NCI-H226 (cell line): ENCODE results near the gene PLXNA1.

Experiments used
- DNase-seq: peaks from one replicate; pipeline ENCODE4 v3.0.0-alpha.2; 2015

PLXNA1 gene

GRCh38 chr3:126989316-126990023, 6.6 kb downstream of the PLXNA1 start:
- DNase-seq, result no peak

GRCh38 chr3:126990024-126990700, 7.2 kb downstream of the PLXNA1 start:
- no peak for DNase-seq

DNA sequence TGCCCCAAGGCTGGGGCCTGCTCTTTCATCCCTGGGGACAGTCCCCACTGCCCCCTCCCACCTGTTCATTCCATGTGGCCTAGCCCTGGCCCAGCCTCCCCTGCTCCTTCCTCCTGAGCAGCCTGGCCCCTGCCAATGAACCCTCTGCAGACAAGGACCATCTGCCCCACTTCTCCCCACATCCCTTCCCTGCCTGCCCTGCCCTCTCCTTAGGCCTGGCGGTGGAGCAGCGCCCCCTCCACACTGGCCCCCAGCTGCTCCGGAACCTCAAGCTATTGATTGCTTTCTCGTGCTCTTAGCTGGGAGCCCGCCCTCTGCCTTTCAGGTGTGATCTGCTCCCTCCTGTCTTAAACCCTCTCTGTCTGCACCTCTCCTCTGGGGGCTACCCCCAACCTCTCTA, 8.0 kb downstream of the PLXNA1 start:
- DNase-seq, result no peak

DNA sequence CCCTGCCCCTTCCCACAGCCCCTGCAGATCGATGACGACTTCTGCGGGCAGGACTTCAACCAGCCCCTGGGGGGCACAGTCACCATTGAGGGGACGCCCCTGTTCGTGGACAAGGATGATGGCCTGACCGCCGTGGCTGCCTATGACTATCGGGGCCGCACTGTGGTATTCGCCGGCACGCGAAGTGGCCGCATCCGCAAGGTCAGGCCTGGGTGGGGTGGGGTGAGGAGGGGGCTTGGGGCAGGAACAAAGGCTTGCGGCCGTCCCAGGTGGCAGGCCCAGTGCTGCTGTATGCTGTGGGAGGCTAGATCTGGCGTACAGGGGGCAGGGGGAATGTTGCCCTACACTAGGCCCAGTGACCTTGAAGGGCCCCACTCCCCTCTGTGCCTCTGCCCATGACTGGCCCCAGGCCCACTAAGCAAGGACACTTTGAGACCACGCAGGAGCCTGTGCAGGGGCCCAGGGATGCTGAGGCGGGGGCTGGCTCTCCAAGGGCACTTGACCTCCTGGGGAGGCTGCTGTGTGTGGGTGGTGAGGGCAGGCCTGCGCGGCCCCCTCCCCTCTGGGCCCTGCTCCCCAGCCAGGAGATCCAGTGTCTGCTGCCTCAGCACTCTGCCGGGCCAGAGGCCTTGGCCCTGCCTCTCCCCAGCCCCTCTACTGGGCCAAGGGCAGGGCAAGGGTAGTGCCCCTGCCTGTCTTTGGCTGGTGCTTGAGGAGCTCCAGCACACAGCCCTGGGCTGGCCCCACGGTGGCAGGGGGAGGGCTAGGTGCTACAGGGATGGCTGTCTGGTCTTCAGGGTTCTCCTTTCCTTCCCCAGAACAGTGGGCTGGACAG, 8.7 kb downstream of the PLXNA1 start:
- DNase-seq, result no peak

DNA sequence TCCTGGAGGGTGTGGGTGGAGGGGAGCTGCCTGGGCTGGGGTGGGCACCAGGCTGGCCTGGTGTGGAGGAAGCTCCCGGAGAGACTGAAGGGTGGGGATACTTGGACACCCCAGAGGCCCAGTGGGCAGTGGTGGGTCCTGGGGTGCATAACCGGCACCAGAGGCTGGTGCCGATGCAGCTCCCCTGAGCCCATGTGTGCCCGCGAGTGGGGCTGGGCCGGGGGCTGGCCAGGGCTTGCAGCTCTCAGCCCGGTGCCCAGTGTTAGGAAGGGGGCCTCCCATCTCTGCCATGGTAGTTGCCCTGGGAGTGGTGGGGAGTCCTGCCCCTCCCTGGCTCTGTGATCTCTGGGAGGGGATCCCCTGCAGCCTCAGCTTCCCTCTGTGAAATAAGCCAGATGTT, 9.3 kb downstream of the PLXNA1 start:
- DNase-seq, result no peak

DNA sequence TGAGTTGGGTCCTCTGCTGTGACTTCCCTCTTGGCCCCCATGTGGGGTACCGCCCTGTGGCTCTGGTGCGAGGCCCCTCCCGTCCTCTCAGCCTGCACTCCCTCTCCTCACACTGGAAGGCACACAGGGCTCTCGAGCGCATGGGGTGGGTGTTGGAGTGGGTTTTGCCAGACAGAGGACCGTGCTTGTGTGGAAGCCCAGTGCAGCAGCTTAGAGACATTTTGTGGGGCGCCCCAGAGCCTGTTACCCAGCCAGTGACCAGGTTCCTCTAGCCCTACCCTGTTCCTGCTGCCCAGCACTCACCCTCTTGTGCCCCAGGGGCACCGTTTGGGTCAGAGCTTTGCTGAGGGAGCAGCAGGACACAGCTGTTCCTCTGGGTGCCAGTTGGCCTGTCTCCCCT, 9.9 kb downstream of the PLXNA1 start:
- DNase-seq, result no peak

- DNase-seq, result no peak
These were observed 10.5 kb downstream of the PLXNA1 start for GRCh38 chr3:126993436-126993835.

DNA sequence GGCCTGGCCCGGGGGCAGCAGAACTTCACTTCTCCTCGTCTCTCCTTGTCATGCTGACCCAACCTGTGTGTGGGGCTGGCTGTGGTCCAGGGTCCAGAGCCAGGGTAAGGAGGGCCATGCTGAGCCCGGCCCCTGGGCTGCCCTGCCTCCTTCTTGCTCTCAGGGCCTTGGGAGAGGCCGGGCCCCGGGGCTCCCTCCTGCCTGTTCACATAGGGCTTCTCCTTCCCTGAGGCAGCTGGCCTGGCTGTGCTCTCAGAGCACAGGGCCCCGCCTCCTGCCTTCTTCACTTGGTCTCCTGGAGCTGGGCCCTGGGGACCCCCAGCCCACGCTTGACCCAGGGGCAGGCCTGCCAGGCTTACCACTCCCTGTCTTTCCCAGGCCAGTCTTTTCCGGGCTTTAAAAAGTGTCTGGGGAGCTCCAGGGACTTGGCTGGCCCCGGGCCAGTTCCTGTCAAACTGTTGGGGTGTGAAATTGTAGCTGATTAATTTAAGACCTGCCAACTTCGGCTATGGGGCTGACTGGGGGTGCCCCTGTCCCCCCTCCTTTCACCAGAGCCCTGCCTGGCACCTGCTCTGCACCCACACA, 11.8 kb downstream of the PLXNA1 start:
- no peak for DNase-seq

- DNase-seq, result no peak
These were observed 12.4 kb downstream of the PLXNA1 start for GRCh38 chr3:126995254-126995780.

DNA sequence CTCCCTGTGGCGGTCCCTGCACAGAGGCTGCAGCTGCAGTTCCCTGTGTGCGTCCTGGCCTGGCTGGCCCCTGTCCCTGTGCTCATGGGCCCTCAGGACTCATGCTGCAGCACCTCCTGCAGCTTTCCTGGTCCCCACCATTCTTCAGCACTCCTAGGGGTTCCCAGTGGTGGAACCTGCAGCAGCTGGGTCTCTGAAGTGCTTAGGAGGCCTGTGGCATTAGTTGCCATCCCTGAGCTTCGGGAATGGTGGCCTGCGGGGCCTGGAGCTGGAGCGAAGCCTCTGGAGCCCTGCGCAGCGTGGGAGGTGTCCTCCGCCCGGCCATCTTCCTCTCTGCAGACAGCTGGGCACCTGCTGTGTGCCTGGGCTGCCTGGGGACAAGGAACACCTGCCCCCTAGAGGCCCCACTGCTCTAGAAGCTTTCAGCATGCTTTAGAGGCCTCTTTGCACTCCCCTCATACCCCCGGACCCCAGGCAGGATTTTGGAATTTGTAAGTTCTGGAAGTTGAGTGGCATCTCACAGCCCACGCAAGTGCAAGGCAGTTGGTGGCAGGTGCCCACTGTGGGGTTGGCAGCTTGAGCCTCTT, 13.1 kb downstream of the PLXNA1 start:
- DNase-seq, result no peak

DNA sequence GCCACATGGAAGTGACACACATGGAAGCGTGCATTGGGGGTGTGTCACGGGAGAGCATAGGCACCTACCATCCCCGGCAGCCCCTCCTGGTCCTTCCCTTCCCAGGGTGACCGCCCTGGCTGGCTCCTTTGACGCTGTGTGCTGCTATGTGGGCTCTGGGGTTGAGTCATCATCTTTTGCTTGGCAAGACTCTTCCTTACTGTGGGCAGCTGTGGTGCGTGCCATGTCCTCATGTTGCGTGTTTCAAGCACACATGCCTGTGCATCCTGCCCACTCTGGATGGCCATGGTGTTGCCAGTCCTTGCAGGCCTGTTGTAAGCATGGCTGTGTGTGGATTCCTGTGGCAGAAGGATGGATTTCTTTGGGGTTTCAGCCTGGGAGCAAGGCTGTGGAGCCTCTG, 14.0 kb downstream of the PLXNA1 start:
- DNase-seq, result no peak

DNA sequence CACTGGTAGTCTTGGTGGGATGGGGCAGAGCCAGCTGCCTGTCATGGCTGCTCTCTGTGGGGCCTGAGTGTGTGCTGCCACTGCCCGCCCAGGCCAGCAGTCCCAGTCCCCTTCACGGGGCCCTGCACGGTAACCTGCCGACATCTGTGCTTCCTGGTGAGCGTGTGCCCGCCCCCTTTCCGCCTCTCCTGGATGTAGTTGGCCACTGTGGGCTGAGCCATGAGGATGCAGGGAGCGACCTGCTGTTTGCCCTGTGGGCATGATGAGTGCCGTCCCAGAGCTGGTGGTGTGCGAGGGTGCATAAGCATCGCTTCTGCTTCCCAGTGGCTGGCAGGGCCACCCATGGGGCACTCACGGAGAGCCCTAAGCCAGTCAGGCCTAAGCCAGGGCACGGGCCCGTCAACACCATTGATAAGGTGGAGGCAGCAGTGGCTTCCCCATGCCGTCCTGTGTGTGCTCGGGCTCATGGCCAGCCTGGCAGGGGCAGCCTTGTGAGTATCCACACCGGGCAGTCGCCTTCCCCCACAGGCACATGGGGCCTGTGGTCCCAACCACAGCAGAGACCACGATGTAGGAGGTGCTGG, 14.6 kb downstream of the PLXNA1 start:
- DNase-seq, result no peak

GRCh38 chr3:126998320-126998719, 15.4 kb downstream of the PLXNA1 start:
- no peak for DNase-seq

- no peak for DNase-seq
These were observed 15.8 kb downstream of the PLXNA1 start for GRCh38 chr3:126998728-126999127.

DNA sequence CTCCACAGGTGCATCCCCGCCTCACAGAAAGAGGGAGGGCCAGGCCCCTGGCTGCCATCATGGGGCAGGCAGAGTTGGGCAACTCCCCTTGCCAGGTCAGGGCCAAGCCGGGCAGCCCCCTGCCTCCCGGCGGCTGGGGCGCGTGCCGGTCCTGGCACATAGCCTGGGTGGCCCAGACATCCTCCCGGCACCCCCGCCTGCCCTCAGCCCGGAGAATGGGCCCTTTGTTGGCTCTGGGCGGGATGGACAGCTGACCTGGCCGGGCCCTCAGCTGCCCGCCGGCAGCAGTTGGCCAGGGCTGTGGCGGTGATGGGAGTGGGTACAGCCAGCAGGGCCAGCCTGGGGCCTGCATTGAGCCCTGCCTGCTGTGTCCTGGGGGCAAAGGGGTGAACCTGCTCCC, 16.5 kb downstream of the PLXNA1 start:
- DNase-seq, result no peak

DNA sequence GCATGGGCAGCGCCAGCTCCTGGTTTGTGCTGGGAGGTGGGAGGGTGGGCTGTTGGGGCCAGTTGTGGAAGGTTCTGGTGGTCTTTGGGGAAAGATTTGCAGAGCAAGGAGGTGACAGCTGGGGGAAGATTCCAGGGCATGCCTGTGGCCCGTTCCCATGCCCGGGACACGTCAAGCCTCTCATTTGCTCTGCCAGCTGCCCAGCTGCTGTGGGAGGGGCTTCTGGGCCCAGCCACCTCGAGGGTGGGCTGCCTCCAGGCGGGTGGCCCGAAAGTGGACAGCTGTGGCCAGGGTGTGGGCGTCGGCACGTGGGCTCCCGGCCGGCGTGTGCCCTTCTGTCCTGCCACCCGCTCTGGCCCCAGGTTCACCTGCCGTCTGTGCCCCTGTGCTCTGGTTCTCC, 17.2 kb downstream of the PLXNA1 start:
- no peak for DNase-seq

DNA sequence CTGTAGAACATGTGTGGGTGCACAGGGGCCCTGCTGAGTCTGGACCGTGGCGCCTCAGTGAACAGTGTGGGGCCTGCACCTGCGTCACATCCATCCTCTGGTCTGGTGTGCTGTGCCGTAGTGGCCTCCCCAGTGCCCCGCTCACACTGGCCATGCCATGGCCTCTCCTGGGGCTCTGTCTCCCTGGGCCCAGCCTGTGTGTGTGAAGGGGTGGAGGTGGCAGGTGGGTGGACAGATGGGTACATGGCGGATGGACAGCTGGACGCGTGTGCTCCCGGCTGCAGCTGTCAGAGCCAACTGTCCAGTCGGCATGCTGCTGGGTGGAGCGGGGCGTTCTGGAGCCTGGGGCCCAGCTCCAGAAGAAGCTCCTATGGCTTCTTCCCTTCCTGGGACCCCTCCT, 17.8 kb downstream of the PLXNA1 start:
- DNase-seq, result no peak

- no peak for DNase-seq
These were observed 18.7 kb downstream of the PLXNA1 start for GRCh38 chr3:127001486-127002194.

DNA sequence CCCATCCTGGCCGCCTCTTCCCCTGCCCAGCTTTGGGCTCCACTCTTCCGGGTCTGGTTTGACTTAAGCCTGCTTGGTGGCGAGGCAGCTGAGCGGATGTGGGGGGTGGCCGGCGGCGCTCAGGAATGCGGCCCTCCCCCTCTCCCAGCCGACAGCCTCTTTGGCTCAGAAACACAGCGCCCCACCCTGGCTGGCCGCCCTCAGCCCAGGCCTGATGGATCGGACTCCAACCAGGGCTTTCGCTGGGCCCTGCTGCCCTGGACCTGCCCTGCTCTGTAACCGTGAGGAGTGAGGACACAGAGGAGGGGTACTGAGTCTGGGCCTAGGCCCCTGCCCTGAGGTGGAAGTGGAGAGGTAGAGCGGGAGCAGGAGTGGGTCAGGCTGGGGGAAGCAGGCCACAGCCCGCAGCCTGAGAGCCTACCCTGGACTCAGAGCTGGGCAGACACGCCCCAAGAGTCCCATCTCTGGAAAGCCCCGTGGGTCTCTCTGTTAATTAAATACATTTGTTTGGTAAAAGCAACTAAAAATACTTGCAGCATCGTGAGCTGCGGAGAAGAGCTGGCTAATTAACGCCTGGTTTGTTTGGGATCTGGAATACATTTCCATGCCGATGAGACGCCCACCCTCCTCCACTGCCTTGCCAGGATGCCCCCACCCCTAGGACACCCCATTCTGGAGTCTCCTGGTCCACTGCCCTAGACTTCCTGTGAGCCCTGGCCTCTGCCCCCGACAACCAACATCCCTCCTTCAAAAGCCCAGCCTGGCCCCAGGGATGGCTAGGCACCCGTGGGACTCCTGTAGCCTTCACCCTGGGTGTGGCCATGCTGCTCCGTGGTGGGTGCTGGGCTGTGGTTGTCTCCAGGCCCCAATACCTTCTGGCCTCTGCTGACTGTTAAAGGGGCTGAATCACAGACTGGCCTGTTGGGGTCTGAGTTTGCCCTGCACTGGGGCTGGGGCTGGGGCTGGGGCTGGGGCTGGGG, 19.6 kb downstream of the PLXNA1 start:
- DNase-seq, result peak; percentile 83

- DNase-seq, result no peak
These were observed 20.2 kb downstream of the PLXNA1 start for GRCh38 chr3:127003175-127003555.
